NCI-H748 (cell line): Measurements from ENCODE around the gene SPATA2L.
A peak's percentile ranks its signal among the peaks of the same experiment; 100 is the strongest.
"Not testable (repeated sequence)": the region's sequence is repeated elsewhere in the genome, so short reads cannot be mapped to it uniquely, and the experiment has no call there.

Experiments used
- DNase-seq: peaks from one replicate; lab custom pipeline; 2025; ENCODE audit not compliant: unreplicated experiment; lab: John Stamatoyannopoulos, UW

SPATA2L gene

DNA sequence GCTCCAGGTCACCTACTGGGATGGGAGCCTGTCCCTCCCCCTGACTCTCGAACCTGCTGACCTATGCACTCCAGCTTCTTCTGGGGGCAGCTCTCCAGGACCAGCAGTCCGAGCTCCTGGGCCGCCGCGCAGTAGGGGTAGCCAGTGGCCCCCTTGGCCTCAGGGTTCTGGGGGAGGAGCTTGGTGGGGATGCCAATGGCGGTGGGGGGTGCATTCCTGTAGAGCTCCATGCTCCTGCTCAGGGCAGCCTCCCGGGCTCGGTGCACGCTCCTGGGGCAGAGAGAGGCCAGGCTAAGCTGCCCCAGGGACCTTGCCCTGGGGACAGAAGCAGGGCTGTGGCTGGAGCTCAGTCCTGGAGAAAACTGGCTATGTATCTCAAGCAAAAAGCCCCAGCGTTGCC lies 7.7 kb upstream of the SPATA2L start:
- no peak for DNase-seq

DNA sequence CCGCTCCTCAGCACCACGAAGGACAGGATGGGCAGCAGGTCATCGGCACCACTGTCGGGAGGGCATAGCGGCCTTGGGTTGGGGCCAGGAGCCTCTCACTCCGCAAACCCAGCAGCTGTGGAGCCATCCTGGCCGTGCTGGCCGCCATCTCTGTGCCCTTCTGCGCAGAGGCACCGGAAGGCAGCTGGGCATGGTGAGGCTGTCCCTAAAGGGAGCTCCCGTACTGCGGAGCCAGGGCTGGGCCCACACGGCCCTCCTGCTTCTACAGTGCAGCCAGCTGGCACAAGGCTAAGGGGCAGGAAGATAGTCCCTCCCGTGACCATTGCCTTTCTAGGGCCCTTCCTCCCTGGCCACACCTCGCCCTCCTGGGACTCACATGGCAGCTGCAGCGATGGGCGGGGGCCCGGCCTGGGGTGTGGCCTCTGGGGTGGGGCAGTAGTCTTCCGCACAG lies 7.0 kb upstream of the SPATA2L start:
- DNase-seq, result no peak

DNA sequence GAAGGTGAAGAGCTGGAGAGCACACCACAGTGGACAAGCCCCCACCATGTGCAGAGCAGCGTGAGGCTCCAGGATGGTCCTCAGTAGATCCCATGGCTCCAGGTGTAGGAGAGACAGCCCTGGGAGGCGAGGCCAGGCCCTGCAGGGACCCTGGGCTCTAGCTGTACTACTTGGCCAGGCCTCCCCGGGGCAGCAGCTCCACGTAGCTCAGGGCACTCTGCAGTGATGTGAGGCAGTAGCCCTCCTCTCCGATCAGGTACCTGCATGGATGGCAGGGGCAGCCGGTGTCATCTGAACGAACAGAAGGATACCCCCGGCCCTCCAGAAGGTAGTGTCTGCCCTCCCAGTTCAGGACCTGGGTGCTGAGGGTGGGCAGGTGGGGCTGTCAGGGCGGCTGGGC lies 6.2 kb upstream of the SPATA2L start:
- no peak for DNase-seq

DNA sequence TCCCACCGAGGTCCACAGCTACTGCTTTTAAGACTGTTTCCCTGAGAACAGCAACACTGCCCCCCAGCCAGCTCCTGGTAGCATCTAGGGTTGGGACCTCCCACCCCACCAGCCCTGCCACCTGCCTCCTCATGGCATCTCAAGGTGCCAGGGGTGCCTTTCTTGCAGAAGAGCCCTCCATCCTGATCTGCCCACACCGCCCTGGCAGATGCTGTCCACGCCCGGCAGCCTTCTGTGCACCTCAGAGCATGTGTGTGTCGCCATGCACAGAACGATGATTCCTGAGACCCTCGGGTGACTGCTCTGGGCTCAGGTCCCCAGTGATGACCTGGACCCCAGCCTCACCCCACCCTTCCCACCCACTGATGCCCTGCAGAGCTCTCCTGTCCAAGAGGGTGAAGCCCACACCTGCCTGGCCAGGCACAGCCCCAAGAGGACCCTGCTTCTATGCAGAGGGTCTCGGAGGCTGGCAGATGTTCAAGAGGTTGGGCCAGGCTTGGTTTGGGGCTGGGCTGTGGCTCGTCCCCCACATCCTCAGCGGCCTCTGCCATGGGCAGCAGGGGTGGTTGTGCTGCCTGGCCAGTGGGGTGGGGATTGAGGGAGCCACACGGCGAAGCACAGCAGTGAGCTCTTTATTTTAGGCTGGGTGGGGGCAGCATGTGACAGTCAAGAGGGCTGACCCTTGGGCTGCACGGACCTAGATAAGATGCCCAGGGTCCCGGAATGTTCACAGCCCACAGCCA lies 5.2 kb upstream of the SPATA2L start:
- no peak for DNase-seq

DNA sequence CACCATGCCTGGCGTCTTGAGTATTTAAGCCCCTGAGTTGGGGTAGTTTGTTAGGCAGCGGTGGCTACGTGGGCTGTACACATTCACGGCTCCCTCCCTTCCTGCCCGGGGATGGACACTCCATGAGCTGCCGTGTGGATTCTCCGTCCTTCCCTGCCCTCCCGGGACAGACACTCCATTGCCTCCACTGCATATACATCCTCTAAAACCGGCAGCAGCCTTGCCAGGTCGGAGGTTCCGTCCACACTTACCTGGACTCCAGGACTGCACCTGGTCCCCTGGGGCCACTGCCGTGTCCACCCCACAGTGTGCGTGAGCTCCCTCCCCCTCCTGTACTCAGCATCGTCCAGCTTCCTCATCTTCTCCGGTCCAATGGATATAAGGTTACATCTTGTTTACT lies 3.5 kb upstream of the SPATA2L start:
- no peak for DNase-seq

DNA sequence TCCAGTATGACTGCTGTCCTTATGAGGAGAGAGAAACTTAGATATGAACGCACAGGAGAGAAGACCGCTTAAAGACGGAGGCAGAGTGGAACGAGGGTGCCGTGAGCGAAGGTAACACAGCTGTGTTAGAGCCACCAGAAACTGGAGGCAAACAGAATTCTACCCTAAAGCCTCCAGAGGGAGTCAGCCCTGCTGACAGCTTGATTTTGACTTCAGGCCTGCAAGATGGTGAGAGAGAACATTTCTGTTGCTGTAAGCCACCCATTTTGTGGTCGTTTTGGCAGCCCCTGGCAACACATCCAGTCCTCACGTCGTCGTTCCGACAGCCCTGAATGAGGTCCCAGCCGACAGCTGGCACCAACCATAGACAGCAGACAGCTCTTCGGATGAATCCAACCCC lies 2.8 kb upstream of the SPATA2L start:
- DNase-seq, result no peak

DNA sequence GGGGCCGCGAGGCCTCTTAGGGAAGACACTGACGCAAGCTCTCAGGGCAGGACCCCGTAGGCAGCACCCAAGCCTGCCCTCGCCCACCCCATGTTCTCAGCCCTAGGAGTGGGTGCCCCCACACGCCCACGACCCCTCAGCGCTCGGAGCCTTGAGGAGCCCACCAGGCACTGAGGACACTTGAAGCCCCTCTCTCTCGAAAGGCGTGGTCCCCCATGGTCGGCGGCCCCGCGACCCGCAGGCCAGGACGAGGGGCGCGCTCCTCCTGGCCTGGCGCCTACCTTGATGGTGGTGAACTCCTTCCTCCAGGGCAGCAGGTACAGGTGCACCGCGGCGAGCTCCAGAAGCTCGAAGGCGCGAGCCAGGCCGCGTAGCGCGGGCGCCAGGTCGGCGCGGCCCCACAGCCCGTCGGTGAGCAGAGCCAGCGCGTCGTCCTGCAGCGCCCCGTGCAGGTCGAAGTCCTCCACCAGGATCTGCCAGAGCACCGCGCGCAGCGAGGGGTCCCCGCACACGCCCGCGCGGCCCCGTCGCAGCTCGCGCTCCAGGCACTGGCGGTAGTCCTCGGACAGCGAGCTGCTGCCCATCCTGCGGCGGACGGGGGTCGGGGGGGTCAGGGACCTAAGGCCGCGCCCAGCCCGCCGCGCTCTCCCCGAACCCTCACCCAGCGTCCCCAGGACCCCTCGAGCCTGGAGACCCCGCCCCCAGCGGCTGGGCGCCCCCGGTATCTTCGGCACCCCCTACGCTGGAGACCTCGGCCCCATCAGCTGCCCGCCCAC lies 668 bp downstream of the SPATA2L start:
- peak; percentile 79 for DNase-seq

DNA sequence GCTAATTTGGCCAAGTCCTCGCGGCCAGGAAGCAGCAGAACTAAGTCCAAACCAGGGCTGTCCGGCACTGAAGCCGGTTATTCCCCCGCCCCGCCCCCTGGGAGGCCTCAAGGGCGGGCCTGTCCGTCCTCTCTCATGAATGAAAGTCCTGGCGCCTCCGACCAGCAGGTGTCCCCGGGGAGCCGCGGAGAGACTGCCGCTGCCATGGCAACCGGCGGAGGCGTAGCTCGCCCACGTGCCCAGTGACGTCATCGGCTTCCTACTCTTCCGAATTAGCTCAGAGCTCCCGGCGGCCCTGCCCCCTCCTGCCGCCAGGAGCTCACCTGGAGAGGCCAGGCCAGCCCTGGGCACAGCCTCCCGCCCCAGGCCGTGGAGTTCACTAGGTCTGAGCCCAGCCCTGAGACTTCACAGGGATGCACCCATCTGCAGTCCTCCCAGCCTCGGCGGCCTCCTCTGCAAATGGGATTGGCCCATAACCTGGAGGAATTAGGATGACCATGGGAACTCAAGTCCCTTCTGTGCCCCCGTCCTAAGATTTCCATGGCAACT lies 1.3 kb downstream of the SPATA2L start:
- DNase-seq, result peak; percentile 99

DNA sequence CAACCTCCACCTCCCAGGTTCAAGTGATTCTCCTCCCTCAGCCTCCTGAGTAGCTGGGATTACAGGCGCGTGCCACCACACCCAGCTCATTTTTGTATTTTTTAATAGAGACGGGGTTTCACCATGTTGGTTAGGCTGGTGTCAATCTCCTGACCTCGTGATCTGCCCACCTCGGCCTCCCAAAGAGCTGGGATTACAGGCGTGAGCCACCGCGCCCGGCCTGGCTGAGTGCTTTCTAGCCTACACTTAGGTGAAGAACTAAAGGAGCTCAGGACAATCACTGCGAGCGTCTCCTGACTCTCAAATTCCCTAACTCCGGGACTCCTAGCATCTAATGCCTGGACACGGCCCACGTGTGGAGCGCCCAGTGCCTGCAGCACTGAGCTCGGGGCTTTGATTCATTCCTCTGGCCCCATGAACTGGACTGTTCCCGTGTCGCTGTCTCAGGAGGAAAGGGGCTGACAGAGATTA lies 1.8 kb downstream of the SPATA2L start:
- DNase-seq, result not testable (repeated sequence)

DNA sequence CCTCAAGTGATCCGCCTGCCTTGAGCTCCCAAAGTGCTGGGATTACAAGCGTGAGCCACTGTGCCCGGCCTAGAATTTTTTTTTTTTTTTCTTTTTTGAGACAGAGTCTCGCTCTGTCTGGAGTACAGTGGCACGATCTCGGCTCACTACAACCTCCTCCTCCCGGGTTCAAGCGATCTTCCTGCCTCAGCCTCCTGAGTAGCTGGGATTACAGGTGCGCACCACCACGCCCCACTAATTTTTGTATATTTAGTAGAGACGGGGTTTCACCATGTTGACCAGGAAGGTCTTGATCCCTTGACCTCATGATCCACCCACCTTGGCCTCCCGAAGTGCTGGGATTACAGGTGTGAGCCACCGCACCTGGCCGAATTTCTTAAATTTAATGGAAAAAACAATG lies 2.8 kb downstream of the SPATA2L start:
- DNase-seq, result not testable (repeated sequence)

DNA sequence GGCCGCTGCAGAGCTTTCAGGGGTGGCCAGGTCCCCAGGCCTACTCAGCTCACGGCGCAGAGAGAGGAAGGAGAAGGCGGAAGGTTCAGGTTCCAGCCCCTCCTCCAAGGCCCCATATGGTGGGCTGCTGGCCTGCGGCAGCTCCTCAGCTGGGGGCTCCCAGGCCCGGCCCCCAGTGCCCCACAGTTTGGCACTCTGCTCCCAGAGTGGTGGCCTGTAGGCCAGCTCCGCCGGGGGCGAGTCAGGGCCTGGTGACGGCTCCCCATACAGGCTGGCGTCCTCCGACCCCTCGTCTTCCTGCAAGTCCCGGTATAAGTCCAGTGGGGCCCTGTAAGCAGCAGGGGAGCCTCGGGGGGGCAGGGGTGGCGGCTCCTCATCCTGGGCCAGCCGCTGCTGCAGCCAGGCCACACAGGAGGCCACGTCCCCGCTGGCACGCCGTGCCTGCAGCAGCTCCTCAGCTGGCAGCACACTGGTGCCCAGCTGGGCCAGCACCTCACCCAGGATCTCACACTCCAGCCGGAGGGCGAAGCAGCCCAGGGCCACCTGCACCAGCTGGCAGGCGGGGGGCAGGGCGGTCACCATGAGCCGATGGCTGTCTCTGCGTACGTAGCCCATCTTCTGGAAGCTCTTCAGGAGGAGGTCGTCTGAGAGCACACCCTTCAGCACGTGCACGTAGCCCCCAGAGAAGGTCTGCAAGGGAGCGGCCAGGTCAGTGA lies 3.7 kb downstream of the SPATA2L start:
- DNase-seq, result no peak

DNA sequence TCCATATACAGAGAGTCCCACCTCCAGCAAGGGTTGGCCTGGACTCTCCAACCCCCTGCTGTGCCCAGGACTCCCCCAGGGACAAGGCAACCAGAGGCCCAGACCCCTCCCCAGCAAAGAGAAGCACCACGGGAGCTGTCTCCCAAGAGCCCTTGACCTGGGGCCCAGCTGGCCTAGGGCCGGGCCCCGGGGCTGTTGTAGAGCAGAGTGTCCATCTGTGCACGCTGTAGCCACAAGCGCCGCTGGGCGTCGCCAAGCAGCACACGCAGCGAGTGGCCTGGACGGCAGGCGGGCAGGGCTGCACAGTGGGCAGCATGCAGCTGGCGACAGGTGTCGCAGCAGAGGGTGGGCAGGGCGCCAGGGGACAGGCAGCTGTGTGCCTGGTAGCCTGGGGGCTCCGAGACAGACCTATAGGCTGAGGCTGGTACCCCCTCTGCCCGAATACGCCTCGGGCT lies 4.3 kb downstream of the SPATA2L start:
- peak; percentile 62 for DNase-seq

DNA sequence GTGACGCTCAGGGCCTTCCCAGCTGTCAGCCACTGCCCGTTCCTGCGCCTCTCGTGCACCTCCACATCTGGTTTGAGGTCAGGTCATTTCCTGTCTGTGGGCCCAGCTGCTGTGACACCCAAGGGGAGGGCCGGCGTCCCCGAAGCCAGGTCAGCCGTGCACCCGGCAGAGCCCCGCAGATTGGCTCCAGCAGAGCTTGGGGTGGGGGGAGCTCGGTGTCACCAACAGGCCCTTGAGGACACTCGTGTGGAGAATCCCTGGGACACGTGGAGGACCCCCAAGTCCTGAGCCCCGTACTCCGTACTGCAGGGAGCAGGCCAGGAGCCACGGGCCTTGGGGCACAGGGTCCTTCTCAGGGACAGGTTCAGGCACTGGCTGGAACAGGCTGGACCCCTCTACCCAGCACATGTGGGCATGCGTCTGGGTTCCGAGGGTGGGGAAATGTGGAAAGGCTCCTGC lies 4.8 kb downstream of the SPATA2L start:
- no peak for DNase-seq

DNA sequence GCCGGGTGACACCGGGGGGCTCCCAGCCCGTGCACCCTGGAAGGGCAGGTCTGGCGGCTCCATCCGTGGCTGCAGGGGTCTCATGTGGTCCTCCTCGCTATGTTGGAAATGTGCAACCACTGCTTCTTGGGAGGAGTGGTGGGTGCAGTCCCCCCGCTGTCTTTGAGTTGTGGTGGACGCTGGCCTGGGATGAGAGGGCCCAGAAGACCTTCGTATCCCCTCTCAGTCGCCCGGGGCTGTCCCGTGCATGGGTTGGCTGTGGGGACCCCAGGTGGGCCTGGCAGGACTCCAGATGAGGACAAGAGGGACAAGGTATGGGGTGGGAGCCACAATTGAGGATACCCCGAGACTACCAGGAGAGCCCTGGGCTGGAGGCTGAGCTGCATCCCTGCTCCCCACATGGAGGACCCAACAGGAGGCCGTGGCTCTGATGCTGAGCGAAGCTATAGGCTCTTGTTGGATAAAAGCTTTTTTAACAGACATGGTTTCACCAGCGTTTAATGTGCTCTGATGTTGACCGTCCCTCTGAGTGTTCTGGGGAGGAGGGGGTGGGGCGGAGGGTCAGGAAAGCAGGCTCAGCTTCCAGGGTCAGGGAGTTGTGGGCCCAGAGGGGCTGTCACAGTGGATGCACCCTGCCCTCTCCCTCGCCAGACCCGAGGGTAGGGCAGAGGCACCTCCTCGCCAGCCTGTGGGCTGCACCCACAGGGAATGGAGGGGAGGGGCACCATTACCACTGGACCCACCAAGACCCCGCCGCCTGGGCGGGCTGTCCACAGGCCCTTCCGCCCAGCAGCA lies 5.4 kb downstream of the SPATA2L start:
- no peak for DNase-seq

DNA sequence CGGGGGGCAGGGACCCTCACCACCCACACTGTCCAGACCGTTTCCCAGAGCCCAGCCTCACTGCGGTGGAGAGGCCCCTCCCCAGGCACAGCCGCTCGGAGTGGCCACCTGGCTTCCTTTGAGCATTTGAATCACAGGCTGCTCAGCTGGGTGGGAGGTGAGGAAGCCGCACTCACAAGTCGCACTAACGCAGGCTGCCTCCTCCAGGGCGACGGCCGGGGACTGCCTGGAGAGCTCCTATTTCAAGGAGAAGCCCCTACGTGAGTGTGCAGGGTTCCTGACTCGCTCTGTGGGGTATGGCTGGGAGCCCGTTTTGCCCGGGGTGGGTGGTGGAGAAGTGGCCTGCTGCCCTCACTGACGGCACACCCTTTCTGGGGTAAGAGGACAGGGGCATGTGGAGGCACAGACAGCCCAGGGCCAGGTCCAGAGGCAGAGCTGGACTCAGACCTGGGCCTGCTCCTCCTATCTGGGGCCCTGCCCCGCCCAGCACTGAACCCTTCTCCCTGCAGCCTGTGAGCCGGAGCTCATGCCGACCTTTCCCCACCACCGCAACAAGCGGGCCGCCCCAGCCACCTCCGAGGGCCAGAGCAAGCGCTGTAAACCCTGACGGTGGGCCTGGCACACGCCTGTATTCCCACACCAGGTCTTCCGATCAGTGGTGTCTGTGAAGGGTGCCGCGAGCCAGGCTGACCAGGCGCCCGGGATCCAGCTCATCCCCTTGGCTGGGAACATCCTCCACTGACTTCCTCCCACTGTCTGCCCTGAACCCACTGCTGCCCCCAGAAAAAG lies 6.2 kb downstream of the SPATA2L start:
- DNase-seq, result no peak

DNA sequence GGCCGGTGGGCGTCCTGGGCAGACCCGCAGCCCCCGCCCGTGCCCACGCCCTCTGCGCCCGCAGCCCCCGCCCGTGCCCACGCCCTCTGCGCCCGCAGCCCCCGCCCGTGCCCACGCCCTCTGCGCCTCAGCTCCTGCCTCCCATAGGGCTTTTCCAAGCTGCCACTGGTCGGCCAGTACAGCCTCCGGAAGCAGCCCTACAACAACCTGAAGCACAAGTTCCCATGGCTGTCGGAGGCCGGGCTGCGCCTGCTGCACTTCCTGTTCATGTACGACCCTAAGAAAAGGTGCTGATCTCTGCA lies 6.8 kb downstream of the SPATA2L start:
- DNase-seq, result not testable (repeated sequence)

DNA sequence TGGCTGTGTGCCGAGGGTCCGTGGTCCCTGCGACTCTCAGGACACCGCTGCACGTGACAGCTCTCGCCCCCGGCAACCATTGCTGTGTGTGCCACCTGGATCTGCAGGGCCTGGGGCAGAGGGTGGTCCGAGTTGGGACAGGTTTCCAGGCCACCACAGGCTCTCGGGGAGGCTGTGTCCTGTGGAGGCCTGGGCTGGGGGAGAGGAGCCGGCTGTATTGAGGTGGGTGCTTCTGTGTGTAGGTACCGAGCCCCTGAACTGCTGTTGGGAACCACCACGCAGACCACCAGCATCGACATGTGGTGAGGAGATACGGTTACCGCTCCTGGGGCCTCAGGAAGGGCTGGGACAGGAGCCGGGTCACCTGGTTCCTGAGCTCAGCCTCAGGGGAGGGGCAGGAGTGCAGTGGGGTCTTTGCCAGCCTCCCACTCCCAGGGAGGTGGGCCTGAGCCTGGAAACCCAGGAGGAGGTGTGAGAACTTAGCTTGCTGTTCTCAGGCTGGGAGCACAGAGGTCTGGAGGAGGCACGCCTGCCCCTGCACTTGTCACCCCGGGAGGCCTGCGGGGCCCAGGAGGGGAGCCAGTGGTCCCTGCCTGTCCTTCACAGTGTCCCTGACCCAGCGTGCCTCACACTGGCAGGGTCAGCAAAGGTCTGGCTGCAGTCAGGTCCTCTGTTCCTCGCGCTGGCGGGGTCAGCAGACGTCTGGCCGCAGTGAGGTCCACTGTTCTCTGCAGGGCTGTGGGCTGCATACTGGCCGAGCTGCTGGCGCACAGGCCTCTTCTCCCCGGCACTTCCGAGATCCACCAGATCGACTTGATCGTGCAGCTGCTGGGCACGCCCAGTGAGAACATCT lies 7.3 kb downstream of the SPATA2L start:
- no peak for DNase-seq

DNA sequence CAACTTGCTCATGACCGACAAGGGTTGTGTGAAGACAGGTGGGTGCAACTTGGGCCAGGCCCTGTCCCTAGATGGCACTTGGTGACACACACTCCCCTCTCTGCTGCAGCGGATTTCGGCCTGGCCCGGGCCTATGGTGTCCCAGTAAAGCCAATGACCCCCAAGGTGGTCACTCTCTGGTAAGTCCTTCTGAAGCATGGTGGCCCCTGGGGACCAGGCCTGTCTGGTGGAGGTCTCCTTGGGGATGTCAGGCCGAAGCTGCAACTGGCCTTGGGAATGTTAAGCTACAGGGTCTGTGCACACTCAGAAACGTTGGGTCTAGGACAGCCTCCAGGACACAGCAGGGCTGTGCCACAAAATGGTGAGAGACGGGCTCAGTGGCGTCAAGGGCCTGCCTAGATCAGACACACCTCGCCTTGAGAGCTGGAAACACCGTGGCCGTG lies 8.2 kb downstream of the SPATA2L start:
- DNase-seq, result no peak
